Stimulated activated CD8-positive, alpha-beta memory T cell treated with anti-CD3 and anti-CD28 coated beads, Interleukin-15, amount 100 ng/mL, for 24 hours (primary cell): ENCODE data around the gene DYRK1A.

Source experiments
- DNase-seq: peaks from one replicate; pipeline ENCODE4 v3.0.0-alpha.2; 2020; ENCODE audit warnings: low read depth

DYRK1A gene

DNA sequence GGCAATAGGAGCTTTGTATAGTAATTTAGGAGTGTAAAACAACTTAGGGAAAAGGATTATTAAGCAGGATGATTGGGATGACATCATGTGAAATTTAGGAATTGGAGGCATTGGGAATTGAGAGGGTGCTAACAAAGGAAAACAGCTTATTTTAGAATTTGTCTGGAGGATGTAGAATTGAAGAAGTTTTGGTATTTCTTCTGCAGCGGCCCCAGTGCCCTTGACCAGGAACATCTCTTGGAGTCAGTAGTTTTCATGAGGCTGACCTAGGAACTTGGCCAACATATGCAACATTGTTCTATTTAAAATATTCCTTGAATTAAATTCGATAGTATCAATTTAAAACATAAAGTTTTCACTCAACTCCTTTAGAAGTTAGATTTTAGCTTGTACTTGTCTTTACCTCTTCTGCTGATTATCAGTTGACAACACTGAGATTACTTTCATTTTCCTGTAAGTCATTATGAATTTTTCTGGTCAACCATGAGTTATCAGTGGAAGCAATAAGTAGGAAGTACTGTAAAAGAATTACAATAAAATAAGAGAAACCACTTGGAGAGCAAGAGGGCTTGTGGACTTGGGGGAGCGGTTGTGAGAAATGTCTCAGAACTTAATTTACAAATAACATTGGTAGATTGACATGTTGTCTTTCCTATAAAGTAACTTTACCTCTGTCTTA, 52.8 kb downstream of the DYRK1A start:
- no peak for DNase-seq

DNA sequence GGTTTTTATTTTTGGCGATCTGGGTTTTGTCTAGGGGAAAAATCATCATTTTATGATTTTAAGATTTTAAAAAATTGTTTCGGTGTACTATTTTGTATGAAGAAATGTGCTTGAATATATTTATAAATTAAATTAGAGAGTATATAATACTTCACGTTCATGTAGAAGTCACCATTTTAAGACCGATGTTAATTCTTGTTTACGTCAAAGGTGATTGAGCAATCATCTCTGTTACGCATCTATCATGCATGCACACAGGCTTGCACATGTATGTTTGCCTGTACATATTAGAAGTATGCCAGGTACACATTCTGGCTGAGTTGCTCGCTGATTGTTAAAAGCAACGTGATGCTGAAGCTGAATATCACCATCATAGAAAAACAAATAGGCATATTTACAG, 54.7 kb downstream of the DYRK1A start:
- no peak for DNase-seq

DNA sequence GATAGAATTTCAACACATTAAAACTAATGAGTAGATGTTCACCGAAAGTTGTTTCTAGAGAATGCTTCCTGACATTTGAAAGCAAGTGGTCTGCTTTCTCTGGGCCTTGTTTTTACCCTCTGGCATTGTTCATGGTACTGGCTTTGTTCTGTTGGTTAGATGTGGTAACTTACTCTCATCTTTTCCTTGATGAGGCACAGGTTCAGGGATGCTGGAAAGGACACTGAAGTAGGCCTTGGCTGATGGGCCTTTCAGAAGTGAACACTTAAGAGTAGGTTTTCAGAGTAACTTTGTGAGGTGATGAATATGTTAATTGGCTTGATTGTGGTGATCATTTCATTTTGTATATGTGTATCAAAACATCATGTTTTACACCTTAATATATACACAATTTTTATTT, 55.8 kb downstream of the DYRK1A start:
- no peak for DNase-seq

DNA sequence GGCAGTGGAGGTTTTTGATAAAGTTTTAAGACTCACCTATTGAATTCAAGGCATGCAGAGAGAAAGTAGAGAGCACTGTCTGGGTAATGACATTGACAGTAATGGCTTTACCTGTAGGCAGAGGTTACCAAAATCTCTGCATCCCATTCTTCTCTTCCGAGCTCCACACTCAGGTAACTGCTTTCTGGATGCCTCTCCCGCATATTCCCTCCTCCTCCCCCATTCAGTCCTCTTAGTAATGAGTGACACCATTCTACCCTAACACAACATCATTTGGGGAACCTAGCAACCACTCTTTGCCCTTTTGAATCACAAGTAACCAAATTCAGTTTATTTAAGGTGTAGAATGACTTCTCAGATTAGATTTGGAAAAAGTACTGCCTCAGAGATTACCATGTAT, 56.5 kb downstream of the DYRK1A start:
- DNase-seq: no peak

DNA sequence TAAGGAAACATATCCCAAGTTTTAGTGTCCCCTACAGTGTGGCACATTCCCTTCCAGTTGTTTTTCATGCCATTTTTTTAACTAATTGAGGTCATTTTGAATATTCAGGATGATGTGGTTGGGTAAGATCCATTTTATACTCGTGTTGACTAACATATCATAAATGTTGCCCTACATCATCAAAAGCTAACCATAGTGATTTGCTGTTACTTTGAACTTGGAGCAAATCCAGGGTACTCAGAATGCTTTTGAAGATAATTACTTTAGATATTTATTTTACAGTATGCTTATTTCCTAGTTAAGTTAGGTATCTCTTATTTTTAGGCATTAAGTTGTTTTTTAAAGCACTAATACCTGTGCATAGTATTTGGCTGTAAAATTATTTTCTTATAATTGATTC, 57.8 kb downstream of the DYRK1A start:
- no peak for DNase-seq

DNA sequence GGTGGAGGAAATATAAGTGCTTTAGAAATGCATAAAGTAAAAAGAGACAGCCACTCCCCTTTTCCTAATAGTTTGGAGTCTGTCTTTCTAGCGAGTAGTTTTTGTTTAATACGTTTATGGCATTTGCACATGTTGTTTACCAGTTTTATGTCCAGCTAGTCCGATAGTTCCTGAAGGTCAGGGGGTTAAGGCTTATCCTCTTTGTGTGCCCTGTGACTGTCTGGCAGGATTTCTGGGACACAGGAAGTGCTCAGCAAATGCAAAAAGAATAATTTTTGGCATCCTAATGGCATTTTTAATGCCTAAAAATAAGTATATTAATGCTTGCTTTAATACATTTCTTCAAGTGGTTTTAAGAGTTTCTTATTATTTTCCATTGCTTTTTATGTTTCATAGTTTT, 58.4 kb downstream of the DYRK1A start:
- no peak for DNase-seq

DNA sequence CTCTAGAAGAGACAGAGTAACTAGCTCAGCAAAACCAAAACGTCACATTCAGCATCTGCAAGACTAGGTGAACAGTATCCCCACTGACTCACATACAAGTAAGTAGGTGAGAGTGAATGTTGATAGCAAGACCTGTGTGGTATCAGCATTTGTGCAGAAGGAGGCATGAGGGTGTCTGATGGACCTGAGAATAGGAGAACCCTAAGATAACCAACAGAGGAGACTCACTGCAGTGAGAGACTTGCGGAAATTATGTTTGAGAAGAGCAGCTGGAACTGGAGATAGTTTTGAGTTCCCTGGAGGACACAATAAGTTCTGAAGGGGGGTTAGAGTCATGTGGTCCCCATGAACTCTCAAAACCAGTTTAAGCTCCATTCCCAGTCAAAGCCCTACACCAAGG, 59.1 kb downstream of the DYRK1A start:
- DNase-seq: no peak

DNA sequence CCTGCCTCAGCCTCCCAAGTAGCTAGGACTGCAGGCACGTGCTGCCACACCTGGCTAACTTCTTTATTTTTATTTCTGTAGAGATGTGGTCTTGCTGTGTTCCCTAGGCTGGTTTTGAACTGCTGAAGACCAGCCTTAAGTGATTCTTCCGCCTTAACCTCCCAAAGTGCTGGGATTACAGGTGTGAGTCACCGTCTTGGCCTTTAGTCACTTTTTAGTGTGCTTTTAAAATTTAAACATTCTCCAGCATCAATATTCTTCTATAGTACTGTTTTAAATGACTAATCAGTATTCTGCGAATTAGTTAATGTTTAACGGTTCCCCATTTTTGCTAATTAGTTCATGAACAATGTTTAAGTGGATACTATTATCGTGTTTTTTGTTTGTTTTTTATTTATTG, 60.6 kb downstream of the DYRK1A start:
- no peak for DNase-seq

DNA sequence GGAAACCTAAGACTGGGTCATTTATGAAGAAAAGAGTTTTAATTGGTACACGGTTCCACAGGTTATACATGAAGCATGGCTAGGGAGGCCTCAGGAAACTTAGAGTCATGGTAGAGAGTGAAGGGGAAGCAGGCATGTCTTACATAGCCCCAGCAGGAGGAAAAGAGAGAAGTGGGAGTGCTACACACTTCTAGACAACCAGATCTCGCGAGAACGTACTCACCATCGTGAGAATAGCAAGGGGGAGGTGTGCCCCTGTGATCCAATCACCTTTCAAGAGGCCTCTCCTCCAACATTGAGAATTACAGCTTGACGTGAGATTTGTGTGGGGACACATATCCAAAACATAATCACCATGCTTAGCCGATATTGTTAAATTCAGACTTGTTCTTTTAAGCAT, 62.8 kb downstream of the DYRK1A start:
- no peak for DNase-seq

DNA sequence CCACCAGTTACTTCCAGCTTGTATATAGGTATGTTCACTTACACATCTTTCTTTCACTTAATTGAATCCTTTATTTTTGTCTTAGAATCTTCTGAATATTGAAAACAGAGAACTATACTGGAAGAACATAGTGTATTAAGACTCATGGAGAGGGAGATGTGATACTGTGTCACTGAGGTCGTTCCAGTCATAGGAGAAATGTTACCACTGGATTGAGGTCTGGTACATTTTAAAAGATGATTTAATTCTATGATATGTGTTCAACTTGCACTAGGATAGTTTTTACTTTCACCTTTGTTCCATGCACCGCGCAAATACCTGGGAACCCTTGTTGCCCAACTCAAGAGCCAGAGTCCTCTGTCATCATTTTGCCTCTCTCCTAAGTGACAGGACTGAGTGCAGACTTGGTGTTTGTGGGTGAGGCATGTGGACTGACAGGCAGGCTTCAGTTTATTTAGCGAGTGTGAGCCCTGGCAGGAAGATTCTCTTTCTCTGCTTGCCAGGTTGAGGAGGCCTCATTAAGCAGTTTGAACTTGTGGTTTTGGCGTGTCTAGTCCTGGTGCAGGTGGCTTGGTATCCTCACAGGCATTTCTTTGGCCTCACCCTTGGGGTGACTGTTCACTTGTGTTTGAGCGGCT, 63.7 kb downstream of the DYRK1A start:
- no peak for DNase-seq

DNA sequence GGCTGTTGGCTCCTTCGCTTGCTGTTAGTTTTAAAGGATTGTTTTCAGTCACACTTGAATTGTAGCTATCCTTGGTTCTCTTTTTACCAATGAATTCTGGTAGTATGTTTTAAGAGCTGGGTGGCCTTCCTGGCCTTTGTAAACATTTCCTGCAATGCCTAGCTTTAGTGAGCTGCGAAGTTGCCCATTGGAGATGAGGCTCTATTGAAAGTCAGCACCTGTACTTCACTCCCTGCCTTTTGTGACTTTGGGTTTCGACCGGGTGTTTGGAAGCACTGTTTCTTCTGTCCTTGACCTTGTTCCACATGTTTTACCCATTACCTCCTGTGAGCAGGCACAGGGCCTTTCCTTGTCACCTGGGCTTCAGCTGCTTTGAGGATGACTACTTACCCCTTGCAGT, 64.7 kb downstream of the DYRK1A start:
- DNase-seq: no peak

DNA sequence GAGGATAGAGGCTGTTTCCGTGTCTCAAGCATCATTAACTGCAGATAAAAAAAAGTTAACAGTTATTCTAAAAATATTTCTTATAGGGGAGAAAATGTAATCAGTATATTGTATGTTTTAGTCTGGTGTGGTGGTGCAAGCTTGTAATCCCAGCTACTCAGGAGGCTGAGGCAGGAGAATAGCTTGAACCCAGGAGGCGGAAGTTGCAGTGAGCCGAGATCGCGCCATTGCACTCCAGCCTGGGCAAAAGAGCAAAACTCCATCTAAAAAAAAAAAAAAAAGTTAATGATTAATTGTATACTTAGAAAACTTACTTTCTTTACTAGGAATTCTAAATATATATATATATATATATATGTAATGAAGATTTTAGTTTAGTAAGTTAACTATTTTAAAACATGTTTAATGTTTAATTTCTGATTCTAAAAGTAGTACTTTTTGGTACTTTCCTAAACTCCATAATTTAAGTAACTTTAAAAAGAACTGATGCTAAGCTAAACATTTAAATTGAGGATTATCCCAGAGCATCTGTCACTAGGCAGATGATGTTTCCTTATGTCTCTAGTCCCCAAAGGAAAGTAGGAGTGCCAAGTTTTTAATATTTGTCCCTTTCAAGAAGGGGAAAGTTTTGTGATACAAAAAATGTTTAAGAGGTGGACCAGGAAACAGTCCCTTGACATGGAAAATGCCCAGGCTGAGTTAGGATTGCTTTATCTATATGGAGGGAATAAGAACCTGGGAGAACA, 66.3 kb downstream of the DYRK1A start:
- no peak for DNase-seq

DNA sequence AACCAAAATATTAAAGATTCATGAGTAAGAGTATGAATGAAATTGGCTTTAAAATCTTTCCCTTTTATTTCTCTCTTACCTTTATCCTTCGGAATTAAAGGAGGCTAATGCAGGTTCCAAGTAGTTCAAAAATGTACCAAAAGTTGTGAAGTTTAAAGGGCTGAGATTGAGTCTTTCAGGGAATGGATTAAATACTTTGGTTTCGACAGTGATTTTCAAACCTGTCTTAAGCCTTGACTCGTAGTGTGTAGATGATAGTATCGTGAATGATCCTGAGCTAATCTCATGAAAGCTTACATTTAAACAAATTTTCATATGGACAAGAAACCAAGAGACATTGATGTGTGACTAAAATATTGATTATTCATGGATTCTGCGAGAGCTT, 66.9 kb downstream of the DYRK1A start:
- DNase-seq: no peak

DNA sequence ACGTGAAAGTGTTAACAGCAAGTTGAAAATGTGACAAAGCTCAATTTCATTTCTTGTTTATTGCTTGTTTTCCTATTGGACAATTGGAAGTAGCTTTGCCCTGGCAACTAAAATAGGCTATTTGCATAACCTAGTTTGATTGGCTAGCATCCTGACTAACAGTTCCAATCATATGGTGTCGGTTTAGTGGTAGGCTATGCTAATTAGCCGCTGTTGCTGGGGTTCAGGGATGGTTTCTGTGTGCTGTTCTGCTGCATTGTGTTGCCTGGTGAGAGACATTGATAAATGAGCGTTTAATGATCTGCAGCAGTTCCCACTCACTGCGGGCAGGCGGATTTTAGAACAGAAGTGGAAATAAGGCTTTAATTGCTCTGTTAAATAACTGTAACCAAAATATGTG, 68.5 kb downstream of the DYRK1A start:
- DNase-seq: no peak

DNA sequence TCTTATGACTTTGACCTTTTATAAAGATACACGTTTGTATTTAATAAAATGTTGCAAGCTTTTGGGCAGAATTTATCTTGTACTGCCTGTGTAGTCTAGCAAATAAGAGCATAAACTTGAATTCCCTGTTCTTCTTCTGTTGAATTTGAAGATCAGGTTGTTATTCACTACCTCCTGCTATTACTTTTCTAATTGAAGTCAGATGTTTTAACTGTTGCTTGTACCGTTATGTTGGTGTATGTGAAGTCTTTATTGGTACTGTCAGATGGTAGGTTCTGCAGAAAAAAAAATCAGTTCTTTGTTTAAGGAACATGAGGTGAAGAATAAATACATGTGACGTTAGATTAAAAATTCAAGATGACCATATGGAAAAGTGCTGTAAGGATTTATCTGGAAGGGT, 69.1 kb downstream of the DYRK1A start:
- DNase-seq: no peak

DNA sequence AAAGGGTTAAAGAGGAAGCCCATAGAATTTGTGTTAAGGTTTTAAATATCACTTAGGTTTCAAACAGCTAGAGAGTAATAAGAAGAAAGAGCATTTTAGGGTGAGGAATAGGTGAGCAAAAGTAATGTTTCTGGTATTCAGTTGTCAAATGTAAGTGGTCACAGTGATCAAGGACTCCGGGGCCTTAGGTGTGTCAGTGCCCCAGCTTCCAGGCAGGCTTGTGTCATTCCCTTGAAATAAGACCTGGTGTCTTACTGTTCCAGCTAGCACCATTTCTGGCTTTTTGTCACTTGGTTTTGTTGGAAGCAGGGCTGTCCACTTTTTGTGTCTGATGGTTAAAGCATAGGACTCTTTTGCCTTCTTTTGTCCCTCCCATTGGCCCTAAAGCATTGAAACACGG, 69.6 kb downstream of the DYRK1A start:
- no peak for DNase-seq

DNA sequence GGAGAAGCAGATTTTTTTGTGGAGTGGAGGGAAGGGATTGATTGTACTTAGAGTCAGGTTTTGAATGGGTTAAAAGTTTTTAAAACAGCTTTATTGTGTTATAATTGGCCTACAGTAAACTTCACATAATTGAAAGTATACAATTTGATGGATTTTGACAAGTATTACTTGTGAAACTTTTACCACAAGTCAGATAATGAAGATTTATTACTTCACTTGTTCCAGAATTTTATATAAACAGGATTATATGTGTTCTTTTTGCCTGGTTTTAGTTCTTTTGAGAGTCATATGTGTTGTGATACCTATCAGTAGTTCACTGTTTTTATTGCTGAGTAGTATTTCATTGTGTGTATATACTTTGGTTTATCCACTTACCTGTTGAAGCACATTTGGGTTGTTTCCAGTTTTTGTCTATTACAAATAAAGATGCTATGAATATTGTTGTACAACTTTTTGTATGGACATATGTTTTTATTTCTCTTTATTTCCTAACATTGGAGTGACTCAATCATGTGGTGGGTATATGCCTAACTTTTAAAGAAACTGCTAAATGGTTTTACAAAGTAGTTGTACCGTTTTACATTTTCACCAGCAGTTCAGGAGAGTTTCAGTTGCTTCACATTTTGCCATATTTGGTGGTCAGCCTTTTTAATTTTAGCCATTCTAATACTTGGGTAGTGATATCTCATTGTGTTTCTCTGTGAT, 71.0 kb downstream of the DYRK1A start:
- DNase-seq: no peak

DNA sequence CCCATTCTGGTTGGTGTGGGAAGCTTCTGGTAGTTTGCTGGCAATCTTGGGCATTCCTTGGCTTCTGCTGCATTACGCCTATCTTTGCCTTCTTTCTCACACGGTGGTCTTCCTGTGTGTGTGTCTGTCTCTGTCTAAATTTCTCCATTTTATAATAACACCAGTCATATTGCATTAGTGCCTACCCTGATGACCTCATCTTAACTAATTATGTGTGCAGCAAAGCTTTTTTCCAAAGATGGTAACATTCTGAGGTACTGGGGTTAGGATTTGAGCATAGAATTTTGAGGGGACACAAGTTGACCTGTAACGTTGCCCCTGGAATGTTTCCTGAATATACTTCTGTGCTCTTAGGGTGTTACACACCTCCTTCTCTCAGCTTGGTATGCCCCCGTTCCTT, 77.1 kb downstream of the DYRK1A start:
- no peak for DNase-seq

DNA sequence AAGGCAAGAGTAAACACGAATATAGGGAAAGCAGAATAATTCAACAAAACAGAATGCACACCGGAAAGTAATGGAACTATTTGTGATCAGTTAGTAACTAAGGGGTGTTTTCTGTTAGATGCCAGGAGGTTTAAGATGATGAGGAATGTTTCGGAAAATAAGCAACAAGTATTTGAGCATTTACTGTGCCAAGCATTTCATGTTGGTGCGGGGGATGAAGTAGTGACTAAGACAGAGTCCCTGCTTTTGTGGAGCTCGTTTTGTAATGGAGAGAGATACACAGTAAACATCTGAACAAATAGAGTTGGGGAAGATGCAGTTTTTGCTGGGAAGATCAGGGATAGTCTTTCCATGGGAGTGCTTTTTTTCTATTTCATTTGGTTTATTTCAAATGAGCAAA, 78.7 kb downstream of the DYRK1A start:
- no peak for DNase-seq

DNA sequence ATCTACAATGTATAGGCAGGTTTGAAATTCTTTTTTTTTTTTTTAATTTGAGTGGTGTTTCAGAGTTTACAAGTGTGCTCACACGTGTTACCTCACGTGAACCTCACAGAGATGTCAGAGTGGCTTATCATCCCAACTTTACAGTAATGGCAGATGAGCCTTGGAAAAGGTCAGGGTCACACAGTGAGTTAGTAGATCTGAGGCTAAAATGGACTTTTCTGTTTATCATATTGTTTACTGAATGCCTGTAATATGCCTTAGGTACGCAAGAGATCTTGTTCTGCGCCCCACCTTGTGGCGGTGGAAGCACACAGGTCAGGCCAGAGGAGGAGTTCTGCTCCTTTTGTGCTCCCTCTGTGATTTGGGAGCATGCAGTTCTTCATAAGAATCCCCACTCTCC, 80.0 kb downstream of the DYRK1A start:
- DNase-seq: no peak

DNA sequence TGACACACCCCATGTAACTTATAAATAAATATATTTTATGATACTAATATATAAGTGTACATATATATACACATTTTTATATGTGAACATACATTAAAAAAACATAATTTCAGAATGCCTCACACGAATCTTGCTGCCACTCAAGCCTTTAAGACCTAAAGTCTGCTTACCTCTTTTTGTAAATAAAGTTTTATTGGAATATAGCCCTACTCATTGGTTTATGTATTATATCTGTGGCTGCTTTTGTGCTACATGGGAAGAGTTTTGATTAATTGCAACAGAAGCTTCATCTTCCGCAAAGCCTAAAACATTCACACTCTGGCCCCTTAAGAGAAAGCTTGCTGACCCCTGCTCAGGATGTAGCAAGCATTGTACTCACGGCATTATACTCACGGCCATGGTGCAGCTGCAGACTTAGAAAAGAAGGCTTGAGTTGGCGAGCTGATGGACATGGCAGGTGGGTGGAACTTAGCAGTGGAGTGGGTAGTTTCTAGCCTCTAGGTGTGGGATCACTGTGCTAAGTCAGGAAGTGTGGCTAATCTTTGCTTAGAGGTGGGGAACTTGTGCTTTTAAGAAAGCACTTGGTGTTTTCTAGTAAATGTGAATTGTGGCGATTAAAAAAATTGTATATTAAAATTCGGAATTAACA, 80.8 kb downstream of the DYRK1A start:
- no peak for DNase-seq

DNA sequence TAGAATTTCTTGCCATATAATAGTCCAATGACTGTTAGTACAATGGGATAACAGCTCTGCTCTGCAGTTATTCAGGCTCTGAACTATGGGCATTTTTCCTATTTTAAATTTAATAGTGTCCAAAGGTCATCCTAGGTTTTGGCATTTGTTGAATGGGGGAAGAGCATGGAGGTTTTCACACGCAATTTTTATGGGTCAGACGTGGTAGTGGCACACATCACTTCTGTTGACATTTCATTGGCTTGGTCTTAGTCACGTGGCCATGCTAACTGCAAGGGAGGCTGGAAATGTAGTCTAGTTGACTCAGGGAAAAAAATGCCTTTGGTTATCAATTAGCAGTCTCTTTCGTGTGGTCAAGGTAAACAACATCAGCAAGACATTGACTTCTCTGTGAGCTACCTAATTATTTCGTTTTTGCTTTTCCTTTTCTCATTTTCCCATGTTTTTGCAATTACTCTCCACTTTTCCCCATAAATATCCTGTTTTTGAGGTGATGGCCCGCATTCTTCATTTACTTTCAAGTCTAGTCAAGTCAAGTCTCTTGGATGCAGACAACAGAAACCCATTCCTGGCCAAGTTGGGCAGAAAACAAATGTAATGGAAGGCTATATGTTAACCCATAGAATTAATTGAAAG, 82.8 kb downstream of the DYRK1A start:
- DNase-seq: no peak
